Kasumi-1 (cell line): ENCODE results near the gene PARVB.

Source experiments
- DNase-seq, 2 experiments: peaks; one replicate each; lab custom pipeline; 2025; lab: John Stamatoyannopoulos, UW

Gene PARVB

DNA sequence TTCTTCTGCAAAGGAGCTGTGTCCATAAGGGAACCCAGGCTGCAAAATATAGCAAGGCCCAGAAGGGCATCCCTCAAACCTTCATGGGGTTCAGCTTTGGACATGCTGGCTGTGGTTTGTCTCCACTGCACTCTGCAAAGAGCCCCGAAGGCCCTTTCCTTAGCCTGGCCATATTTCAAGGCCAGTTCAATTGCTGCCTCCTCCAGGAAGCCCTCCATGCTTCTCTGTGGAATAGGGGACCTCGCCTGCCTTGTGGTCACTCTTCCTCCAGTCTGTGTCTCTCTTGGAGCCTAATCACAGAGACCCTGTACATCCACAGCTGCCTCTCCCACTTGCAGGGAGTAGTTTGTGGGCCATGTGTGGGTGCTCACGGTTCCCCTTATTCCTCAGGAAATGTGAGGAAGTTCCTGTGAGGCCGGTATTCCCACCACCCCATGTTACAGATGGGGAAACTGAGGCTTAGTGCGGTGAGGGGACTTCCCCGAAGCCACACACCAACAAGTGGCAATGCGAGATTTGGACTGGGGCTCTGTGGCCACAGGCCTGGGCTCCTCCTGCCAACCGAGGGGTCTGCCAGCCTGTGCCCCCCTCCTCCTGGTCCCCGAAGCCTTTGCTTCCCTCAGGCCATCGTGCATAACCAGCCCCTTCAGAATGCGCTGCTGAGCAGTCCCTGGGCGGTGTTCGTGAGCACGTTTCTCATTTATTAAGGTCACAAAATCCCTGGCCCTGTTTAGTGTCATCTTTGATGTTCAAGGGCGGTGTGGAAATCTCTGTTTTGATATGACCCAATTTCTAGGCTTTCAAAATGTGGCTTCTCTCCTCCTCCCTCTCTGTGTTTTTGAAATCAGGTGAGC lies 65.8 kb downstream of the PARVB start:
- DNase-seq, result no peak

DNA sequence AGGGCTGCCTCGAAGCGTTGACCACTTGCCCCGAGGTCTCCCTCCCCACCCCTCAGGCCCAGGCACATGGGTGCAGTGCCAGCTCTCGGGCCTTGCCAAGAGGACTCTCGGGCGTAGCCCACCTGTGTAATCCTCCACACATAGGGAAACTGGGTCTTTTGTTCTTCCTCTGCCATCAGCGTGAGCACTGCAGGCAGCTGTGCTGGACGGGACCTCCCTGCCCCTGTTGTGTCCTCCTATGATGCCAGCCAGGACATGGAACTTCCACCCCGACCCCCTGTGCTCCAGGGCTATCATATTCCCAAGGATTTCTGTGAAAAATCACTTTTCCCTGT lies 66.4 kb downstream of the PARVB start:
- DNase-seq, result no peak

DNA sequence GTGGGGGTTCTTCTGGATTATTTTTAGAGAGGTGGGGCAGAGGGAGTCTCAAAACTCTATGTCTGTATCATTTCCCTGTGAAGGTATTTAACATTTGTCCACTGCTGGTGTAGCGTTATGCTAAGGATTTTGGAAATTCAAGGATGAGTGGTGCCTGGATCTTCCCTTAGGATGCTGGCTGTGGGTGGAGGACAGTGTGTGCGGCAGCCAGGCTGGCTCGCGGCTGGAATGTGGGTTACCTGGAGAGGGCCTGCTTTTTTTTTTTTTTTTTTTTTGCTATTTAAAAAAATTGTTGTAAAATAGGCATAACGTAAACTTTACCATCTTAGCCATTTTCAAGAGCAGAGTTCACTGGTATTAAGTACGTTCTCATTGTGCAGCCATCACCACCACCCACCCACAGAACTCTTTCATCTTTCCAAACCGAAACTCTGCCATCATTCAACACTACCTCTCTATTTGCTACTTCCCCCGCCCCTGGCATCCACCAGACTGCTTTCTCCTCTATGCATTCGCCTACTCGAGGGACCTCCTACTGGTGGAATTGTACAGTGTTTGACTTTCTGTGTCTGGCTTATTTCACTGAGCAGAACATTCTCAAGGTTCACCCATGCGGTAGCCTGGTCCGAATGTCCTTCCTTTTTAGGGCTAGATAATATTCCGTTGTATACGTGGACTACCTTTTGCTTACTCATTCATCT lies 67.1 kb downstream of the PARVB start:
- peak; percentile 25 to 48 for DNase-seq

- no peak for DNase-seq
Observed at GRCh38 chr22:44091751-44092150, 67.6 kb downstream of the PARVB start.

GRCh38 chr22:44092636-44093220 lies 68.6 kb downstream of the PARVB start:
- DNase-seq, result no peak

DNA sequence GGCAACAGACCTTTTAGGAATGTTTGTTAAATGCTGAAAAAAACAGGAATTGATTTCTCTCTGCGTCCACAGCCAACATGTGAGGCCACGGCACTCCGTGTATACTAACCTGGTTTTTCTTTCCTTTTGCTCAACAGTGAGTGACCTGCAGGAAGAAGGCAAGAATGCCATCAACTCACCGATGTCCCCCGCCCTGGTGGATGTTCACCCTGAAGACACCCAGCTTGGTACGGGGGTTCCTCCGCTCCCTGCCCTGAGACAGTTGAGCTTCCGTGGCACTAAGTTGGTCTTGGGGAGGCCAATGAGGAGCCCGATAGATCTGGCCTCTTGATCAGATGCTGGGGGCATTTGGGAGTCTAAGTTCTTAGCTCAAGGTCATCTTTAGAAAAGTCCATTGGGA lies 69.7 kb downstream of the PARVB start:
- no peak for DNase-seq

GRCh38 chr22:44094751-44095302 lies 70.7 kb downstream of the PARVB start:
- DNase-seq, result no peak

DNA sequence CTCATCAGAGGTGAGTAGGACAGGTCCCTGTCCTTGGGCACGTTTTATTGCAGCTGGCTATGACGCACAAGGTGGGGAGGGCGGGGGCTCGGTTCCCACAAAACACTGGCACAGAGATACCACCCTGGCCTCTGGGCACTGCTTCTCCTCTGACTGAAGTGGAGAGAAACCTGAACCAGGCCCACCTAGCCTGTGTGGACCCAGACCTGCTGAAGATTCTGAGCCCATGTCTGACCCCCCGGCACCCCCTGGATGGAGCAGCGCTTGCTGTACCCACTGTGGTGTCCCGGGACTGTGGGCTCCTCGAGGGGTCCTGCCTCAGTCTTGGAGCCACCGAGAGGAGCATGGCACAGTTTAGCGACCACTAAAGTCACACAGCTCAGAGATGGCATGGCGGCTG lies 72.6 kb downstream of the PARVB start:
- no peak for DNase-seq

GRCh38 chr22:44097263-44098020 lies 73.3 kb downstream of the PARVB start:
- no peak for DNase-seq

GRCh38 chr22:44098021-44098739 lies 74.1 kb downstream of the PARVB start:
- DNase-seq, result no peak

DNA sequence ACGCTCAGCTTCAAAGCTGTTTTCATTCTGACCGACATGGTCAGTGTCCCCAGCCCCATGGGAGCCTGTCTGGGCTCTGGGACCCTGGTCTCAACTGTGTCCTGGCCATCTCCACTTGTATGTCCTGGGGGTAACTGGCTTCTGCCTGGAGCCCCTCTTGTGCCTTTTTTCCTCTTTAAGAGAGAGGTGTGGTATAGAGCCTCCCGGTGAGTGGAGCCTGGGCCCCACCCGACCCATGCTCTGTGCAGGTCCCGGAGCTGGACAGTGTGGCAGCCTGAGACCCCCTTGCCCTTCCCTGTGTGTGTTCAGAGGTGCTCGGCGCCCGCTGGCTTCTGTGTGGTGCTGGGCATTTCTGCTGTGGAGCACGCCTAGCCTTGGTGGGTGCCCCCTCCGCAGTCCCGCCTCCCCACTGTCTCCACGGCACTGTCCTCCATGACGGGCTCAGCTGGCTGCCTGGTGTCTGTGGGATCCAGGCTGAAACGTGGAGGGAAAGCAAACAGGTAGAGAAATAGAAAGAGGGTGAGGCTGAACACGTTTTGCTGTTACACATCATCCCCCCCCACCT lies 74.9 kb downstream of the PARVB start:
- DNase-seq, result no peak

- no peak for DNase-seq
Observed at GRCh38 chr22:44099696-44100095, 75.6 kb downstream of the PARVB start.

- no peak for DNase-seq
Observed at GRCh38 chr22:44100411-44100810, 76.3 kb downstream of the PARVB start.

DNA sequence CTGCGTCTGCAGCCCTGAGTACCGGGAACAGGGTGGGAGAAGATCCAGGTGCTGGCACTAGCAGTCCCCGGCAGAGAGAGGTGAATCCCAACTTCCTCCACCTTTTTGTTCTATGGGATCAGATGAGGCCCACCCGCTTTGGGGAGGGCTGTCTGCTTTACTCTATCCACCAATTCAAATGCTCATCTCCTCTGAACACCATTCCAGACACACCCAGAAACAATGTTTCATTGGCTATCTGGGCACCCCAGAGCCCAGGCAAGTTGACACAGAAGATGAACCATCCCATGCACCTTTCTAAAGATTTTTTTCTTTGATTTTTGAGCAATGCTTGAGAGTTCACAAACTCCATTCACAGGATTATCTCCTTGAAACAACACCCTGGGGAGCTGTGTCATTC lies 78.0 kb downstream of the PARVB start:
- DNase-seq, result no peak

GRCh38 chr22:44102856-44103255 lies 78.8 kb downstream of the PARVB start:
- DNase-seq, result no peak

GRCh38 chr22:44103735-44104480 lies 79.8 kb downstream of the PARVB start:
- DNase-seq, result no peak

GRCh38 chr22:44107340-44107739 lies 83.2 kb downstream of the PARVB start:
- DNase-seq, result no peak

GRCh38 chr22:44108076-44108475 lies 84.0 kb downstream of the PARVB start:
- DNase-seq, result no peak

GRCh38 chr22:44108806-44109385 lies 84.8 kb downstream of the PARVB start:
- DNase-seq, result no peak

- no peak for DNase-seq
Observed at GRCh38 chr22:44109416-44109815, 85.3 kb downstream of the PARVB start.
